HTR-8/SVneo (cell line): Measurements from ENCODE around the gene PABPC1L.

Source experiments
- DNase-seq: peaks from one replicate; pipeline ENCODE4 v3.0.0; 2011; ENCODE audit warnings: low spot score, mixed read lengths; ENCODE audit not compliant: insufficient read length
- FAIRE-seq: peaks from 2 replicates; lab custom pipeline; 2011; peaks lifted over from hg19 to GRCh38; lab: Jason Lieb, UNC

Gene PABPC1L

DNA sequence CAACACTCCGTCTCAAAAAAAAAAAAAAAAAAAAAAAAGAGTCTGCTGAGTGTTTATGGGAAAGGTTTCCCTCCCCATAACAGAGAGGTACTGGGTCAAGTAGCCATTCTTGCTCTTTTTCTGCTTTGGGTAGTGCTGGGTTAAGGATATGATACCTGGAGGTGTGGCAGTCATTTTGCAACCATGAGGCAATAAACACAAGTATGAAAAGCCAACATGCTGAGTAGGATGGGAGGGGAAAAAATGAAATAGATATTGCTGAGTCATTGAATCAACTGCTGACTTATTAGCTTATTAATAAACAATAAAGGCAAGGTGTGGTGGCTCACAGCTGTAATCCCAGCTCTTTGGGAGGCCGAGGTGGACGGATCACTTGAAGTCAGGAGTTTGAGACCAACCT is 52.6 kb downstream of the PABPC1L start:
- DNase-seq (no peak), FAIRE-seq (no peak)

DNA sequence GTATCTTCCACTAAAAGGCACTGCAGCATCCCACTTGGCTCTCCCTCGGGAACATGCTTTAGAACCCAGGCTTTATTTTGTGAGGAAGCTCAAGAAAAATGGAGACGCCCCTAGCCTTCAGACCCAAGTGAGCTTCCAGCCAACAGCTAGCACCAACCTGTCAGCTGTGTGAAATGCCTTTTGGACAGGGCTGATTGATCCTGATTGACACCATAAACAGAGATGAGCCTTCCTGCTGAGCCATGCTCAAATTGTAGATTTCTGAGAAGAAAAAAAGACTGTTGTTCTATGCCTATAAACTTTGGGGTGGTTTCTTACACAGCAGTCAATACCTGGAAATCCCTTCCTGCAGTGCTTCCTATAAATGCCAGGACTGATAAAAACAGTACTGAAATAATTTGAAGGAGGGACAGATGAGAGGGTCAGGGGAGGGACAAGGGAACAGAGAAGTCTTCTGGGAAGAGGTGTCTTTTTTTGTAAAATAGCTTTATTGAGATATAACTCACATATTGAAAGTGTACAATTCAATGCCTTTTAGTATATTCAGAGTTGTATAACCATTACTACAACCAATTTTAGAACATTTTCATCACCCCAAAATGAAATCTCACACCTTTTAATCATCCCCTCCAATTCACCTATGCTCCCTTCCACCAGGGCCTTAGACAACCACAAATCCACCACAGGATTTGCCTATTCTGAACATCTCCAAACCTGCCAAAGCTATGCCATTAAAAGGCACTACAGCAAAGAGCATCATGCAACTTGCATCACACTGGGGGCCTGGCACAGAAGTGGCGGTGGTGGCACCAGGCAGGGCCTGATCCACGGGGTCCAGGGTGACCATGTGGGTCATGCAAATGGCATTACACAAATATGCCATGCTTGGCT is 53.7 kb downstream of the PABPC1L start:
- DNase-seq, result no peak
- FAIRE-seq, result no peak

DNA sequence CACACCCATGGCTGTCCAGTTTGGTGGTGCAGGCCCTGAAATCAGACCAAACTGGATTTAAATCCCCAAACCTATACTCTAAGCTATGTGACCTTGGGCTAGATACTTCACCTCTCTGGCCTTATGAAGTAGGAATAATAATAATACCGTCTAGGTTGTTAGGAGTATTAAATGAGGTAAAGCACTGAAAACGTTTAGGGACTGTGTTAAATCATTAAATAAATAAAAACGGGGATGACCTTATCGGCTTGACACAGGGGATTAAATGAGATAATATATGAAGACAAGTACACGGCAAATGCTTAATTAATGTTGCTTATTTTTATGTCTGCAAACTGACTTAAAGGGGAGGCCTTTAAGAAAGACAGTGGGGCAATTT is 55.8 kb downstream of the PABPC1L start:
- FAIRE-seq (no peak), DNase-seq (no peak)

DNA sequence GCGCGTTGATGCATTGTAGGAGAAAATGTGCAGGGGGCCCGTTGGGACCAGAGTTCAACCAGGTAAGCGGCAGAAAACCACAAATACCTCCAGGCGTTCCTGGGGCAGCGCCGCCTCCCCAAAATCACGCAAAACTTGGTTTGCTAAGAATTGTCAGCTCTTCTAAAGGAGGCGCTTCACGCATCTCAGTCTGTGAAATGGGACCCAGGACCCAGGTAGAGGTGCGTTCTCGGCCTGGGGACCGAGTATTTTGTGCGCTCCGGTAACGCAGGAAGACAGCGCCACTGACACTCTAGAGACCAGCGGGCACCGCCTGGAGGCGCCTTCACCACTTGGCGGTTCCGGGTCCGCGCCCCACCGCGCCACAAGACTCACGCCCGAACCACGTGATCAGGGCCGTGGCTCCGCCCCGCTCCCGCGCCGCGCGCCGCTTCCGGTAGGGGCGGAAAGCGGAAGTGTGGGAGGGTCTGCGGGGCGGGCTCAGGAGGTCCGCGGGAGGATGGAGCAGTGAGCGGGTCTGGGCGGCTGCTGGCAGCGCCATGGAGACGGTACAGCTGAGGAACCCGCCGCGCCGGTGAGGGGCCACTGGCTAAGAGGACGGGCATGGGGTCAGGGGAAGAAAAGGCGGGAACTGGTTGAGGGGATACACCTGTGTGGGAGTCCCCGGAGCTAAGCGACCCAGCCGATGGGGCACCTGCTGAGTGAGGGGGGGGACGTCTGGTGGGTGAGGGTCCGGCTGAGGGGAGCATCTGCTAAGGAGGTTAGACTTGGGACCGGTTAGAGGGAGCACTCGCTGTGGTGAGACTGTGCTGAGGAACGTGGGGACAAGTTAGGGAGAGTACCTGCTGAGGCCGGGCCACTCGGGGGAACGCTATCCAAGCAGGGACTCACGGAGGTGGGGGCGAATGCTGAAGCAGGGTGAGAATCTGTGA is 56.4 kb downstream of the PABPC1L start, which contains the start of gene STK4:
TSS of gene STK4 (plus strand) at position 483 of the 932 bp plus-strand sequence. CDS start at position 540, 57 bp downstream.
- FAIRE-seq (peak; percentile 99), DNase-seq (peak; percentile 97)

DNA sequence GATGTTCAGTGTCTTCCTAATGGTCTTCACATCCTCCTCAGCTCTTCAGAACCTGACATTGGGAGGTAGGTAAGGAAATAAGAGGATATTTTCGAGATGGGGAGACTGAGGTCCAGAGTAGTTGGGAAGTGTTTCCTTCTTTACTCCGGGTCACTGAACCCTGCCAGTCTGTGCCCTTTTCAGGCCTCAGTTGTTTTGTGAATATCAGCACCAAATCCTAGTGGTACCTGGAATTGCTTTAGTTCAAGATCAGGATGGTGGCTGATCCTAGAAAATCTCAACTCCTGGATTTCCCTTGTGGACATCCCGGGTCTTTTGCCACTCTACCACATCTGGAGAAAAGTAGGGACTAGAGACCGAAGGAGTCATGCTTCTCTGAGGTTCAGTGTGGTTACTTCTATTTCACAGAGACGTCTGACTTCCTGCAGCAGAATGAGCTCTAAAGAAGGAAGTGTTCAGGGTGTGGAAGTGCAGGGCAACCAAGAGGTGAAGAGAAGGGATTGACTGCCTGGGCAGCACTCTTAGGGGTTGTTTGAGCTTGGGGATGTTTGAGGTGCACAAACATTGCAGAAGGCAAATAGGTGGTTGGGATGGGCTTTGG is 57.4 kb downstream of the PABPC1L start:
- DNase-seq, result no peak

DNA sequence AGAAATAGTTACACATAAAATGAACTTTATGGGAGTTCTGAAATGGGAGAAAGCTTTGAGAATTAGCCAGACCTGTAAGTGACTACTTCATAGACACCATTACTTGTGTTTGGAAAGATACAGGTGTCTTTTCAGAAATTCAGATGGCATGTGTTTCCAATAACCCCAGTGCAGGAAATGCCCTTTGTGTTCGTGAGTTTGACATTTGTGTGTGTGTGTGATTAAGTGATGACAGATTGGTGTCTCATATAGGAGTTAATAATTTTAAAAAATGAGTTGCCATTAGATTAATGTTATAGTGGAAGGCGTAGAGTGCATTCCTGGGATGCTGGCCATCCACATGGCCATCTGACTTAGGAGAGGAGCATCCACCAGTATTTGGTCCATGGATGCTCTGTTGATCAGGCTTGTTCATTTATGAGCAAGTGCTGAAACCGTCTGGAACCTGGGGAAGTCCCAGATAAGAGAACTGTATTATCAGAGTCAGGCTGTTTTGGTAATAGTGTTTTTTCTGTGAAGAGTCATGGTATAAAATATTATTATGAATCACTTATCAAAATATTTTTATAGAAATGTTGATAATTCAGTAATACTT is 59.5 kb downstream of the PABPC1L start:
- FAIRE-seq, result no peak
- DNase-seq, result no peak

More for the DNA sequence above, 57.4 kb downstream of the PABPC1L start:
- no peak for FAIRE-seq

DNA sequence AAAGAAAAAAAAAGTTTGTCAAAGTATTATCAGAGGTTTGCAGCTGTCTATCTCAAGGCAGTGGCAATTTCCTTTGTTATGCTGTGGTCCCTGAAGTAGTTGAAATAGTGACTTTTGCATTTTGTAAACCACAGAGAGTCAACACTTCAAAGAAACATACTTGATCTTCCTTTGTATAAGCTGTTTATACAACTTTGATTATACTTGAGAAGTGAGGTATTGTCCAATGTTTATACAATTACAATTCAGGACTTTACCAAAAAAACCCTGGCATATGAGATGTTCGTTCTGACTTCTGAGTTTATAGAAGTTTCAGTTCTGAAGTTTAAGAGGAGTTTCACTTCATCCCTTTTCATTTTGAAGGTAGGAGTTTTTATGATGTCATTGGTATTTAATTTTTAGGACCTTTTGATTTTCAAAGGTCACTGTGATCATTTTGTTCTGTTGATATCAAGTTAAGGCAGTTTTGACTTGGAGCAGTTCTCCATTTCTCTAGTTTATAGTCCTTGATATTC is 60.4 kb downstream of the PABPC1L start:
- FAIRE-seq, result no peak
- DNase-seq, result no peak

DNA sequence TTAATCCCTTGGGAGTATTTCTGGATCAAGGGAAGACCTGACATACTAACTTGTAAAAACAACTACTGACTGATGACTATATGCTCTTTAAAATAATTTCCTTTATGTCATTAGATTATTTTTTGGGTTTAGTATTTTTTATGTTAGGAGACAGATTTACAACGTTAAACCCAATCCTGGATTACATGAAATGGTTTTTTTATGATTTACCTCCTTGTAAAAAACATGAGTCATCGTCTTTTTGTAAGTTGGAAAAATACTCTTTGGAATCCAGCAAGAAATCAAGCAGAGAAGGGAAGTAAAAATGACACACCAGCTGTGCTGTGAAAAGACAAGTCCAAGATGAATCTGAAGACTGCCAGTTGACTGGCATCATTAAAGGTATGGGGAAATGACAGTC is 63.2 kb downstream of the PABPC1L start:
- FAIRE-seq (no peak), DNase-seq (peak; percentile 67)

DNA sequence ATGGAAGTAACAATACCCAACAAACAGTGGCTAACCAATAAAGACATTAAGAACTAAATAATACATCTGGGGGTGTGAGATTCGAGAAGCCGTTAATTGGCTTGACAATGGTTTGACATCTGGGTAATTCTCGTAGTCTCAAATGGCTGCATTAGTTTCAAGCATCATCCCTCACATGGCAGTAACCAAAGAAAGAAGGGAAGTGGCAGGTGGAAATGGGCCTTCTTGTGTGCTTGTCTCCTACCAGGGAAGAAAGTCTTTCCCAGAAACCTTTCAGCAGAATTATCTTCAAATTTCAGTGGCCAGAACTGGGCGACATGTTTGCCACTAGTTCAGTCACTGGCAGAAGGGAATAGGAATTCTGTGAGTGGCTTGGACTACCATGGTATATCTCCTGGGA is 66.8 kb downstream of the PABPC1L start:
- DNase-seq (no peak), FAIRE-seq (no peak)

DNA sequence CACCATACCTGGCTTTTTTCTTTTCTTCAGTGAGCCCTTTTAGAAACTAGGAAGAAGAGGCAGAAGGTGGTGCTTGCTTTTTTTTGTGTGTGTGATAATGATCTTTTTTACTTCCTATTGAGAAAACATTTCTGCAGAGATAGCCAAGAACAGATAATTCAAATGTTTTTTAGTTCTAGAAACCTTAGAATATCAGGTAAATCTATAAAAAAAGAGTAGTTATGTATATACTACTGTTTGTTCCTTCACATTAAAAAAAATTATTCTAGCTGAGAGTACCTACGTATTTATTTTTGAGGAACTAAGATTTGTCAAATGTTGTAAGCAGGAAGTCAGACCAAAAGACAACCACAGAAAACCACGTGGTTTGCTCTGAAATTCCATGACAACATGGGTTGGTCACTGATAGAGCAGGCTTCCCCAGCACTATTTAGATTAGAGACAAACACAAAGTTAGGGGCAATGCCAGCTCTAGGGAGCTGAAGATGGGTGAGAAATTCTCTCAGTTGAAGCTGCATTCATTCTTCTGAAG is 69.3 kb downstream of the PABPC1L start:
- FAIRE-seq (peak; percentile 28), DNase-seq (no peak)

DNA sequence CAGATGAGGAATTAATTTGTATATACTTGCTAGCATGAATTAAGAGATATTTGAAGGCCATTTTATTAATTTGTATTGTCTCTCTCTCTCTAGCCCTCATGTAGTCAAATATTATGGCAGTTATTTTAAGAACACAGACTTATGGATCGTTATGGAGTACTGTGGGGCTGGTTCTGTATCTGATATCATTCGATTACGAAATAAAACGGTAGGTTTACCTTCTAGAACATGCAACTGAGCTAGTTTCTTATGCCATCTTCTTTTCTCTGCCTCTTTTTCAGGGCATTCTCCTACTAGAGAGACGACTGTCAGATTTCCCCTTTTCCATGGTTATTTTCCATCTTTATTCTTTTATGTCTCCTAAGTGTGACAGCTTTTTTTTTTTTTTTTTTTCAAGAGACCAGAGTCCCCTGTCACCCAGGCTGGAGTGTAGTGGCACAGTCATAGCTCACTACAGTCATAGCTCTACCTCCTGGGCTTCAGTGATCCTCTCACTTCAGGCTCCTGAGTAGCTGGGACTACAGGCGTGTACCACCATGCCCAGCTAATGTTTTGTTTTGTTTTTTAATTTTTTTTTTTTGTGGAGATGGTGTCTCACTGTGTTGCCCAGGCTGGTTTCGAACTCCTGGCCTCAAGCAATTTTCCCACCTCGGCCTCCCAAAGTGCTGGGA is 72.0 kb downstream of the PABPC1L start:
- FAIRE-seq, result no peak
- DNase-seq, result no peak

DNA sequence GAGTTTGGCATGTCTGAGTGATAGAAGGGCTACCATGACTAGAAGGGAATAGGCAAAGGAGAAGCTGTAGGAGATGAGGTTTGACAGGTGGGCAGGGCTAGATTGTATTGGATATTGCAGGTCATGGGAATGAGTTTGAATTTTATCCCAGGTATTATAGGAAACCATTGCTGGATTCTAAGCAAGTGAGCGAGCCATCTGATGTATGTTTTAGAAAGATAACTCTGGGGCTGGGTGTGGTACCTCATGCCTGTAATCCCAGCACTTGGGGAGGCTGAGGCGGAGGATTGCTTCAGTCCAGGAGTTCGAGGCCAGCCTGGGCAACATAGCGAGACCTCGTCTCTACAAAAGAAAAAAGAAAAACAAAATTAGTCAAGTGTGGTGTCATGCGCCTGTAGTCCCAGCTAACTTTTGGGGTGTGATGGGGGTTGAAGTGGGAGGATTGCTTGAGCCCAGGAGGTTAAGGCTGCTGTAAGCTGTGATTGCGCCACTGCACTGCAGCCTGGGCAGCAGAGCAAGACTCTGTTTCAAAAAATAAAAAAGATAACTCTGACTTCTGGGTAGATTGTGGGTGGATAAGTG is 73.3 kb downstream of the PABPC1L start:
- DNase-seq (no peak), FAIRE-seq (peak; percentile 66)

DNA sequence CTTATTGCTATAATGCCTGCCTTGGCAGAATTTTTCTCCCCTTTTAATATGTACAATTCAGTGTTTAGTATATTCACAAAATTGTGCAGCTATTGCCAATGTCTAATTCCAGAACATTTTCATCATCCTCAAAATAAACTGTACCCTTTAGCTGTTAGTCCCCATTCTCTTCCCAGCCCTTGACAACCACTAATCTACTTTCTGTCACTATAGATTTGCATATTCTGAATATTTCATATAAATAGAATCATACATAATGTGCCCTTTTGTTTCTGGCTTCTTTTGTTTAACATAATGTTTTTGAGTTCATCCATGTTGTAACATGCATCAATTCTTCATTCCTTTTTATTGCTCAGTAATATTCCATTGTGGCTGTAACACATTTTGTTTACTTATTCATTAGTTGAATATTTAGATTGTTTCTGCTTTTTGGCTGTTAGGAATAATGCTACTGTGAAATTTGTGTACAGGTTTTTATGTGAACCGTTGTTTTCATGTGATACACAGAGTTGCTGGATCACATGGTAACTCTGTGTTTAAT is 78.8 kb downstream of the PABPC1L start:
- DNase-seq (no peak), FAIRE-seq (no peak)
